ENCODE data around the gene ANKRD16.
"Not testable (repeated sequence)": the region's sequence is repeated elsewhere in the genome, so short reads cannot be mapped to it uniquely, and the experiment has no call there.

ANKRD16 gene

GRCh38 chr10:5831446-5831782, 58.3 kb downstream of the ANKRD16 start:
- DNase-seq: no peak

- DNase-seq: no peak
Observed at GRCh38 chr10:5830629-5831445, 58.9 kb downstream of the ANKRD16 start.

GRCh38 chr10:5829267-5829666, 60.4 kb downstream of the ANKRD16 start:
- DNase-seq: no peak

GRCh38 chr10:5828725-5829124, 61.0 kb downstream of the ANKRD16 start:
- no peak for DNase-seq

- DNase-seq: no peak
Observed at GRCh38 chr10:5827841-5828240, 61.9 kb downstream of the ANKRD16 start.

GRCh38 chr10:5826511-5826910, 63.2 kb downstream of the ANKRD16 start:
- not testable (repeated sequence) for DNase-seq

GRCh38 chr10:5818894-5819293, 70.8 kb downstream of the ANKRD16 start:
- DNase-seq: peak in 1 of 2 donors; percentile 43

- no peak for DNase-seq
Observed at GRCh38 chr10:5818048-5818331, 71.7 kb downstream of the ANKRD16 start.

GRCh38 chr10:5817322-5818047, 72.2 kb downstream of the ANKRD16 start:
- peak in 1 of 2 donors; percentile 32 for DNase-seq

GRCh38 chr10:5816170-5816569, 73.5 kb downstream of the ANKRD16 start:
- peak in 1 of 2 donors; percentile 34 for DNase-seq

- DNase-seq: no peak
Observed at GRCh38 chr10:5814110-5815107, 75.3 kb downstream of the ANKRD16 start.

- DNase-seq: peak; percentile 95 to 97
Observed at GRCh38 chr10:5813341-5814109, 76.2 kb downstream of the ANKRD16 start, which contains the start of gene GDI2. GDI2 (minus strand) TSS chr10:5813434; CDS start chr10:5813258, 176 bp downstream.

- no peak for DNase-seq
Observed at GRCh38 chr10:5813091-5813340, 76.7 kb downstream of the ANKRD16 start.

GRCh38 chr10:5812283-5813090, 77.2 kb downstream of the ANKRD16 start:
- DNase-seq: peak; percentile 22 to 50
